CD4-positive, alpha-beta T cell (primary cell): ENCODE data around the gene CREG1. TPM values are rescaled to one million over a fixed set of nuclear protein-coding genes. Genes with fewer than 3 reads are reported as not detected.

Experiments used
- ATAC-seq: fragments of 200-7000 bp; cut with Tn5 transposase; one replicate; pipeline ENCODE4 v1.10.0; 2022; ENCODE audit warnings: mild to moderate bottlenecking; ENCODE audit not compliant: poor library complexity
- CTCF ChIA-PET: fragments of 350-600 bp; sonication (Branson Sonifier 250); formaldehyde crosslinking; loops from one replicate; lab custom pipeline; 2021; ENCODE audit warnings: antibody characterized with exemption, inconsistent platforms; lab: Charles Lee
- POLR2A ChIA-PET: fragments of 350-600 bp; sonication (Branson Sonifier 250); formaldehyde crosslinking; loops from one replicate; lab custom pipeline; 2021; ENCODE audit warnings: antibody characterized with exemption, inconsistent platforms; lab: Charles Lee
- DNase-seq, 14 experiments: peaks; one replicate each; pipeline ENCODE4 v3.0.0-alpha.2; 2013 to 2020; ENCODE audit warnings: mixed read lengths in 2 of 14
- H3K27ac ChIP-seq, 2 donors: one replicate each; pipeline versions ENCODE4 v1.5.1 to v1.7.0; 2013; ENCODE audit warnings: low read length in 2 of 2, low read depth in 1 of 2, mild to moderate bottlenecking in 1 of 2
- H3K27me3 ChIP-seq, 2 experiments: 1 replicate in 1 of 2; 2 replicates in 1 of 2; pipeline versions ENCODE4 v1.6.1 to v1.7.0; 2013; ENCODE audit warnings: low read length in 2 of 2, control low read depth in 1 of 2, mild to moderate bottlenecking in 1 of 2, moderate library complexity in 1 of 2; ENCODE audit not compliant: insufficient read depth in 2 of 2, control insufficient read depth in 1 of 2
- H3K36me3 ChIP-seq: one replicate; pipeline ENCODE4 v1.6.1; 2013; ENCODE audit warnings: low read length, control low read depth; ENCODE audit not compliant: insufficient read depth
- H3K4me1 ChIP-seq: one replicate; pipeline ENCODE4 v1.6.1; 2013; ENCODE audit warnings: low read length, control low read depth; ENCODE audit not compliant: insufficient read depth
- H3K4me3 ChIP-seq: one replicate; pipeline ENCODE4 v1.5.1; 2013; ENCODE audit warnings: mild to moderate bottlenecking, low read length, moderate library complexity
- H3K9me3 ChIP-seq, 2 experiments: 1 replicate in 1 of 2; 2 replicates in 1 of 2; pipeline versions ENCODE4 v1.6.1 to v1.7.0; 2013; ENCODE audit warnings: low read length in 2 of 2, mild to moderate bottlenecking in 2 of 2, control low read depth in 1 of 2, moderate library complexity in 1 of 2; ENCODE audit not compliant: control insufficient read depth in 1 of 2, insufficient read depth in 1 of 2
- H3K27ac Mint-ChIP-seq: one replicate; pipeline ENCODE4 v1.8.0; 2020; ENCODE audit warnings: mixed read lengths
- H3K27me3 Mint-ChIP-seq: one replicate; pipeline ENCODE4 v1.8.0; 2021; ENCODE audit warnings: mixed read lengths
- H3K36me3 Mint-ChIP-seq: one replicate; pipeline ENCODE4 v1.8.0; 2021; ENCODE audit warnings: low read depth, mixed read lengths
- H3K4me1 Mint-ChIP-seq: one replicate; pipeline ENCODE4 v1.8.0; 2021; ENCODE audit warnings: low read depth, mixed read lengths
- H3K4me3 Mint-ChIP-seq: one replicate; pipeline ENCODE4 v1.8.0; 2020; ENCODE audit warnings: mild to moderate bottlenecking, mixed read lengths
- H3K9me3 Mint-ChIP-seq: one replicate; pipeline ENCODE4 v1.8.0; 2020; ENCODE audit warnings: mixed read lengths
- intact Hi-C, 2 experiments: fragments of 100-400 bp; cut with DNase I in 1 of 2; cut with micrococcal nuclease in 1 of 2; formaldehyde crosslinking; loops; one replicate each; pipeline versions ENCODE4 v1.15.1 to v1.9.0; 2023 to 2025; cut with DNase I, micrococcal nuclease
- total RNA-seq, 174 experiments: library from RNA in 2 of 174; stranded (reverse) in 2 of 174; gene quantifications; one replicate each; pipeline ENCODE4 v1.2.3 and lab custom pipeline; 2021 to 2026
- TF ChIP-seq, protein P1 (sequence below): fragments of 200-600 bp; IDR thresholded peaks from one replicate; pipeline ENCODE4 v1.8.0; 2022; ENCODE audit warnings: antibody characterized with exemption, mild to moderate bottlenecking

CREG1 gene
- total RNA-seq, 2 experiments from 2014 or later, result 10.7 to 11.2 TPM

GRCh38 chr1:167543199-167543990 is 10.2 kb downstream of the CREG1 start:
- Mint-ChIP-seq H3K4me3 (no peak overlapping the region), H3K36me3 (peaks cover 56% of the 10 kb centered on the region), H3K9me3 (no peaks in the 10 kb centered on the region), H3K27ac (no peak overlapping the region), H3K4me1 (peaks cover 19% of the 10 kb centered on the region), H3K27me3 (no peaks in the 10 kb centered on the region)
- H3K4me1 ChIP-seq, result no peaks in the 10 kb centered on the region
- H3K4me3 ChIP-seq, result no peak overlapping the region
- DNase-seq (no peak), ATAC-seq (no peak)
- TF ChIP-seq, protein P1, sequence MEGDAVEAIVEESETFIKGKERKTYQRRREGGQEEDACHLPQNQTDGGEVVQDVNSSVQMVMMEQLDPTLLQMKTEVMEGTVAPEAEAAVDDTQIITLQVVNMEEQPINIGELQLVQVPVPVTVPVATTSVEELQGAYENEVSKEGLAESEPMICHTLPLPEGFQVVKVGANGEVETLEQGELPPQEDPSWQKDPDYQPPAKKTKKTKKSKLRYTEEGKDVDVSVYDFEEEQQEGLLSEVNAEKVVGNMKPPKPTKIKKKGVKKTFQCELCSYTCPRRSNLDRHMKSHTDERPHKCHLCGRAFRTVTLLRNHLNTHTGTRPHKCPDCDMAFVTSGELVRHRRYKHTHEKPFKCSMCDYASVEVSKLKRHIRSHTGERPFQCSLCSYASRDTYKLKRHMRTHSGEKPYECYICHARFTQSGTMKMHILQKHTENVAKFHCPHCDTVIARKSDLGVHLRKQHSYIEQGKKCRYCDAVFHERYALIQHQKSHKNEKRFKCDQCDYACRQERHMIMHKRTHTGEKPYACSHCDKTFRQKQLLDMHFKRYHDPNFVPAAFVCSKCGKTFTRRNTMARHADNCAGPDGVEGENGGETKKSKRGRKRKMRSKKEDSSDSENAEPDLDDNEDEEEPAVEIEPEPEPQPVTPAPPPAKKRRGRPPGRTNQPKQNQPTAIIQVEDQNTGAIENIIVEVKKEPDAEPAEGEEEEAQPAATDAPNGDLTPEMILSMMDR, result no peak
- POLR2A ChIA-PET, result no interaction called here
- no peak overlapping the region for H3K27ac ChIP-seq
- CTCF ChIA-PET, result interaction anchor here (0.5 kb wide), 1 partner anchor 78 kb away, joined by 3 read pairs; no protein-coding TSS in a partner anchor
- H3K27me3 ChIP-seq, result no peaks in the 10 kb centered on the region
- intact Hi-C loops, result loop anchor here in 1 of 2 experiments (5.0 kb wide), 1 partner anchor 636 kb away; no protein-coding TSS in a partner anchor
- no peaks in the 10 kb centered on the region for H3K9me3 ChIP-seq
- peaks cover 16% of the 10 kb centered on the region for H3K36me3 ChIP-seq

DNA sequence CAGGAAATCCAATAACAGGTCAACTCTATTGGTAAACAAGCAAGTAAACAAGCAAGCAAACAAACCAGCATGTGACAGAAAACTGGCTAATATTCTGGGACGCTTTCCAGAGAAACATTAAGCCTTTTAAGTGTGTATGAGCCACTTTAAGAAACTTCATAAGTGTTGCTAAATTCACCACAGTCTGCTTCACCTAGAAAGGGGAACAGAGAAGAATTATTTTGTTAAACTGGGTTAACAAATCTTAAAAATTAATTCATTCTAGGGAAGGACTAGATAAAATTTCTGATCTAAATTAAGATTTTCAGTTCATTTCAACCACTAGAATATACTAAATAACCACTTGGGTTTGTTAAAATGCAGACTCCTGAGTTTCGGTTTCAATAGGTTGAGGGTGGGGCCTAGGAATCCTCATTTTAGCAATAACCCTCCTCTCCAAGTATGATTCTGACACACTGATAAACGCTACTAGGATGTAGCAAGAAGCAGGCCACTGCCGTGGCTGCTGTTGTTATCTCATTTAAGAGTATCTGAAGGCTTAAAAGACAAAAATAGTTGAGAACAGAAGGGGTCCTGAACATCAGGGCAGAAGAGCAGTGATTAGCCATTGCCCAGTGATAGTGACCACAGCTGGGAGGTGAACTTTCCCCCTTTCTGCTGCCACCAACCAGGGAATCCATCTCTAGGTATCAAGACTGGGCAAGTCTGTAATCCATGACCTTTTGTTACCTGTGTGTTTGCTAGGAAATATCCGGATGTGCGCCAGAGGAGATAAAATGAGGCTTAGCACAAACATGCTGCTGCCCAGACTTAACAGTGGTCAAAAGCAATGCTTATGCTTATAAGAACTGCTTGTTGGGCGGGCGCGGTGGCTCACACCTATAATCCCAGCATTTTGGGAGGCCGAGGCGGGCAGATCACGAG is 11.2 kb downstream of the CREG1 start:
- peaks cover 16% of the 10 kb centered on the region for H3K36me3 ChIP-seq
- Mint-ChIP-seq H3K4me1 (peaks cover 19% of the 10 kb centered on the region), H3K36me3 (peaks cover 53% of the 10 kb centered on the region), H3K9me3 (no peaks in the 10 kb centered on the region), H3K27me3 (no peaks in the 10 kb centered on the region), H3K27ac (no peak overlapping the region), H3K4me3 (no peak overlapping the region)
- intact Hi-C loops, result loop anchor here in 1 of 2 experiments (5.0 kb wide), 1 partner anchor 635 kb away; no protein-coding TSS in a partner anchor
- POLR2A ChIA-PET, result no interaction called here
- no peaks in the 10 kb centered on the region for H3K9me3 ChIP-seq
- TF ChIP-seq, protein P1, result no peak
- H3K27ac ChIP-seq, result no peak overlapping the region
- no peaks in the 10 kb centered on the region for H3K4me1 ChIP-seq
- no peak overlapping the region for H3K4me3 ChIP-seq
- DNase-seq, result no peak
- H3K27me3 ChIP-seq, result no peaks in the 10 kb centered on the region
- no peak for ATAC-seq
- CTCF ChIA-PET, result interaction anchor here (0.5 to 2.5 kb wide), 3 partner anchors 13 to 146 kb away, joined by 3 to 6 read pairs (median 3); no protein-coding TSS in a partner anchor

- TF ChIP-seq, protein P1, result no peak
- intact Hi-C loops, result loop anchor here (2.0 to 5.0 kb wide), 2 partner anchors 273 to 634 kb away; no protein-coding TSS in a partner anchor
- Histone ChIP-seq H3K4me1 (no peaks in the 10 kb centered on the region), H3K9me3 (no peaks in the 10 kb centered on the region), H3K27ac (no peak overlapping the region), H3K36me3 (peaks cover 12% of the 10 kb centered on the region), H3K27me3 (no peaks in the 10 kb centered on the region), H3K4me3 (no peak overlapping the region)
- peaks cover 19% of the 10 kb centered on the region for H3K4me1 Mint-ChIP-seq
- H3K36me3 Mint-ChIP-seq, result peaks cover 45% of the 10 kb centered on the region
- ChIA-PET POLR2A (no interaction called here), CTCF (interaction anchor here (0.9 to 2.5 kb wide), 5 partner anchors 8 to 477 kb away, joined by 3 to 9 read pairs (median 5); no protein-coding TSS in a partner anchor)
- ATAC-seq, result no peak
- H3K27me3 Mint-ChIP-seq, result no peaks in the 10 kb centered on the region
- no peak overlapping the region for H3K27ac Mint-ChIP-seq
- no peak overlapping the region for H3K4me3 Mint-ChIP-seq
- H3K9me3 Mint-ChIP-seq, result no peaks in the 10 kb centered on the region
- no peak for DNase-seq
Observed at GRCh38 chr1:167541610-167542009, 12.0 kb downstream of the CREG1 start.
